Liver (tissue), 9 donors: ENCODE data around the gene ZNF484. TPM values are rescaled to one million over a fixed set of nuclear protein-coding genes. Genes with fewer than 3 reads are reported as not detected.
"Not testable (repeated sequence)": the region's sequence is repeated elsewhere in the genome, so short reads cannot be mapped to it uniquely, and the experiment has no call there.

Experiments
- DNase-seq: peaks from one replicate; pipeline ENCODE4 v3.0.0-alpha.2; 2017; ENCODE audit warnings: low spot score
- H3K27ac ChIP-seq, 2 donors: one replicate each; pipeline ENCODE4 v1.7.0; 2013; ENCODE audit warnings: inconsistent platforms in 2 of 2, low read length in 2 of 2, control low read depth in 1 of 2, low read depth in 1 of 2, mild to moderate bottlenecking in 1 of 2
- H3K27me3 ChIP-seq, 4 donors: one replicate each; pipeline versions ENCODE4 v1.6.1 to v1.7.0; 2013; ENCODE audit warnings: low read length in 3 of 4, inconsistent platforms in 1 of 4, mild to moderate bottlenecking in 1 of 4, moderate library complexity in 1 of 4; ENCODE audit not compliant: control insufficient read depth in 4 of 4, insufficient read depth in 4 of 4
- H3K36me3 ChIP-seq, 4 donors: one replicate each; pipeline versions ENCODE4 v1.6.1 to v1.7.0; 2013; ENCODE audit warnings: low read length in 3 of 4, mild to moderate bottlenecking in 3 of 4, low read depth in 1 of 4, moderate library complexity in 1 of 4; ENCODE audit not compliant: control insufficient read depth in 4 of 4, insufficient read depth in 3 of 4
- H3K4me1 ChIP-seq, 4 donors: one replicate each; pipeline versions ENCODE4 v1.6.1 to v1.7.0; 2013; ENCODE audit warnings: low read length in 3 of 4, mild to moderate bottlenecking in 3 of 4, moderate library complexity in 1 of 4; ENCODE audit not compliant: control insufficient read depth in 4 of 4, insufficient read depth in 4 of 4
- H3K4me3 ChIP-seq, 3 donors: one replicate each; pipeline versions ENCODE4 v1.6.1 to v1.7.0; 2013; ENCODE audit warnings: low read length in 3 of 3, control low read depth in 1 of 3, low read depth in 1 of 3, mild to moderate bottlenecking in 1 of 3
- H3K9ac ChIP-seq, 2 donors: one replicate each; pipeline ENCODE4 v1.7.0; 2013; ENCODE audit warnings: low read length in 2 of 2, mild to moderate bottlenecking in 2 of 2, moderate library complexity in 2 of 2, control low read depth in 1 of 2, low read depth in 1 of 2
- H3K9me3 ChIP-seq, 4 donors: one replicate each; pipeline versions ENCODE4 v1.6.1 to v1.7.0; 2013; ENCODE audit warnings: low read length in 3 of 4; ENCODE audit not compliant: control insufficient read depth in 4 of 4
- EGR1 ChIP-seq, 2 donors: IDR thresholded peaks; 2 replicates each; pipeline ENCODE4 v1.6.1; 2016 to 2018; ENCODE audit warnings: antibody characterized with exemption in 2 of 2, low read depth in 2 of 2
- FOXA2 ChIP-seq: IDR thresholded peaks from 2 replicates; pipeline ENCODE4 v1.6.1; 2016; ENCODE audit warnings: antibody characterized with exemption
- GABPA ChIP-seq, 2 donors: IDR thresholded peaks in 1 of 2; conservative IDR thresholded peaks in 1 of 2; 2 replicates each; pipeline ENCODE4 v1.6.1; 2016; ENCODE audit warnings: antibody characterized with exemption in 2 of 2, mild to moderate bottlenecking in 1 of 2, moderate library complexity in 1 of 2
- HNF4A ChIP-seq, 2 donors: conservative IDR thresholded peaks; 2 replicates each; pipeline ENCODE4 v1.6.1; 2016; ENCODE audit warnings: antibody characterized with exemption in 2 of 2, mild to moderate bottlenecking in 2 of 2
- HNF4G ChIP-seq: IDR thresholded peaks from 2 replicates; pipeline ENCODE4 v1.6.1; 2016; ENCODE audit warnings: antibody characterized with exemption
- JUND ChIP-seq, 2 donors: IDR thresholded peaks; 2 replicates each; pipeline ENCODE4 v1.6.1; 2016; ENCODE audit warnings: antibody characterized with exemption in 2 of 2
- NR2F2 ChIP-seq: IDR thresholded peaks from 2 replicates; pipeline ENCODE4 v1.6.1; 2016; ENCODE audit warnings: antibody characterized with exemption
- RAD21 ChIP-seq, 2 donors: IDR thresholded peaks; 2 replicates each; pipeline ENCODE4 v1.6.1; 2016; ENCODE audit warnings: antibody characterized with exemption in 2 of 2, mild to moderate bottlenecking in 2 of 2
- RXRA ChIP-seq, 2 donors: IDR thresholded peaks; 2 replicates each; pipeline ENCODE4 v1.6.1; 2017 to 2018; ENCODE audit warnings: antibody characterized with exemption in 2 of 2, mild to moderate bottlenecking in 1 of 2
- SP1 ChIP-seq: IDR thresholded peaks from 2 replicates; pipeline ENCODE4 v1.6.1; 2018; ENCODE audit warnings: antibody characterized with exemption, mild to moderate bottlenecking
- TAF1 ChIP-seq: conservative IDR thresholded peaks from 2 replicates; pipeline ENCODE4 v1.6.1; 2016; ENCODE audit warnings: antibody characterized with exemption, mild to moderate bottlenecking
- YY1 ChIP-seq: IDR thresholded peaks from 2 replicates; pipeline ENCODE4 v1.6.1; 2016; ENCODE audit warnings: antibody characterized with exemption, mild to moderate bottlenecking
- WGBS: extraction: QIAGEN DNeasy Blood & Tissue Kit; methylation state at CpG from one replicate; pipeline ENCODE4 v1.1.7; 2013; 5-methylcytosine and 5-hydroxymethylcytosine counted together
- polyA plus RNA-seq, 2 donors: library from polyadenylated mRNA; stranded (reverse) in 1 of 2; unstranded in 1 of 2; fragments of 200-250 nt in 1 of 2; fragments of >200 nt in 1 of 2; fragmentation: Nextera tagmentation in 1 of 2; extraction: Ambion mirVana in 1 of 2; gene quantifications; one replicate each; pipeline versions ENCODE4 v1.2.1 to v1.2.3, GENCODE V29; 2013 to 2015
- total RNA-seq, 2 donors: library from RNA; depleted of rRNA; stranded (reverse); fragments of >200 nt; gene quantifications; one replicate each; pipeline ENCODE4 v1.2.3, GENCODE V29; 2014
- TF ChIP-seq, protein P1 (sequence below): IDR thresholded peaks from 2 replicates; pipeline ENCODE4 v1.6.1; 2016; ENCODE audit warnings: antibody characterized with exemption
- TF ChIP-seq, protein P2 (sequence below): fragments of 150-350 bp; IDR thresholded peaks from 2 replicates; pipeline ENCODE4 v1.5.1; 2017; ENCODE audit warnings: improper control_type of control experiment, low read depth, low read length; ENCODE audit not compliant: missing input control
- TF ChIP-seq, protein P3 (sequence below): IDR thresholded peaks from 2 replicates; pipeline ENCODE4 v1.6.1; 2016; ENCODE audit warnings: antibody characterized with exemption
- TF ChIP-seq, protein P4 (sequence below): IDR thresholded peaks from 2 replicates; pipeline ENCODE4 v1.6.1; 2016; ENCODE audit warnings: antibody characterized with exemption
- TF ChIP-seq, protein P5 (sequence below): IDR thresholded peaks from 2 replicates; pipeline ENCODE4 v1.6.1; 2016; ENCODE audit warnings: antibody characterized with exemption, mild to moderate bottlenecking
- donor health status: healthy.
- donor health status: healthy.
- donor health status: healthy.
- donor health status: healthy.
- donor health status: healthy.

Gene ZNF484
- total and polyA plus RNA-seq, 4 donors = 0.83 to 7.2 (median 3.7) TPM

DNA sequence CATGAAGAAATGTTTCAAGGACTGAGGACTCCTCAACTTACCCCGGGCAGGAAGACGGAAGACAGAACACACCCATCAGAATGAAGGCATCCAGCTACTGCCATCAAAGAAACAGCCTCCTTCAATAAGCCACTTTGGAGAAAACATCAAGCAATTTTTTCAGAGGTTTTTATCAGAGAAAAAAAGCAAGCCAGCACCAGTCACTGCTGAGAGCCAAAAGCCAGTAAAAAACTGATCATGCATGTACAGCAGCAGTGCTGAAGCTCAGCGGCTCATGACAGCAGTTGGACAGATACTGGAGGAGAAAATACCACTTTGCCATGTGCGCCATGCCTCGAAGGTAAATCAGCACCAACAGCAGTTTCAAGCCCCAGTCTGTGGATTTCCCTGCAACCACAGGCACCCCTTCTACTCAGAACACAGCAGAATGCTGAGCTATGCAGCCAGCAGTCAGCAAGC, 10.1 kb upstream of the ZNF484 start:
- TF ChIP-seq SP1 (no peak), JUND (IDR thresholded peaks at IDR 0.05) (no peak), GABPA (IDR thresholded peaks at IDR 0.05 in 1 of 2, conservative IDR thresholded peaks at IDR 0.05 in 1 of 2) (no peak), TAF1 (no peak), HNF4G (no peak), RXRA (IDR thresholded peaks at IDR 0.05) (no peak), RAD21 (IDR thresholded peaks at IDR 0.05) (no peak), NR2F2 (no peak), YY1 (no peak), EGR1 (IDR thresholded peaks at IDR 0.05; ENCODE audit: low read depth in 2 of 2) (no peak), HNF4A (conservative IDR thresholded peaks at IDR 0.05) (no peak), FOXA2 (no peak)
- TF ChIP-seq, protein P1, sequence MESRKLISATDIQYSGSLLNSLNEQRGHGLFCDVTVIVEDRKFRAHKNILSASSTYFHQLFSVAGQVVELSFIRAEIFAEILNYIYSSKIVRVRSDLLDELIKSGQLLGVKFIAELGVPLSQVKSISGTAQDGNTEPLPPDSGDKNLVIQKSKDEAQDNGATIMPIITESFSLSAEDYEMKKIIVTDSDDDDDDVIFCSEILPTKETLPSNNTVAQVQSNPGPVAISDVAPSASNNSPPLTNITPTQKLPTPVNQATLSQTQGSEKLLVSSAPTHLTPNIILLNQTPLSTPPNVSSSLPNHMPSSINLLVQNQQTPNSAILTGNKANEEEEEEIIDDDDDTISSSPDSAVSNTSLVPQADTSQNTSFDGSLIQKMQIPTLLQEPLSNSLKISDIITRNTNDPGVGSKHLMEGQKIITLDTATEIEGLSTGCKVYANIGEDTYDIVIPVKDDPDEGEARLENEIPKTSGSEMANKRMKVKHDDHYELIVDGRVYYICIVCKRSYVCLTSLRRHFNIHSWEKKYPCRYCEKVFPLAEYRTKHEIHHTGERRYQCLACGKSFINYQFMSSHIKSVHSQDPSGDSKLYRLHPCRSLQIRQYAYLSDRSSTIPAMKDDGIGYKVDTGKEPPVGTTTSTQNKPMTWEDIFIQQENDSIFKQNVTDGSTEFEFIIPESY = no peak
- TF ChIP-seq, protein P2, sequence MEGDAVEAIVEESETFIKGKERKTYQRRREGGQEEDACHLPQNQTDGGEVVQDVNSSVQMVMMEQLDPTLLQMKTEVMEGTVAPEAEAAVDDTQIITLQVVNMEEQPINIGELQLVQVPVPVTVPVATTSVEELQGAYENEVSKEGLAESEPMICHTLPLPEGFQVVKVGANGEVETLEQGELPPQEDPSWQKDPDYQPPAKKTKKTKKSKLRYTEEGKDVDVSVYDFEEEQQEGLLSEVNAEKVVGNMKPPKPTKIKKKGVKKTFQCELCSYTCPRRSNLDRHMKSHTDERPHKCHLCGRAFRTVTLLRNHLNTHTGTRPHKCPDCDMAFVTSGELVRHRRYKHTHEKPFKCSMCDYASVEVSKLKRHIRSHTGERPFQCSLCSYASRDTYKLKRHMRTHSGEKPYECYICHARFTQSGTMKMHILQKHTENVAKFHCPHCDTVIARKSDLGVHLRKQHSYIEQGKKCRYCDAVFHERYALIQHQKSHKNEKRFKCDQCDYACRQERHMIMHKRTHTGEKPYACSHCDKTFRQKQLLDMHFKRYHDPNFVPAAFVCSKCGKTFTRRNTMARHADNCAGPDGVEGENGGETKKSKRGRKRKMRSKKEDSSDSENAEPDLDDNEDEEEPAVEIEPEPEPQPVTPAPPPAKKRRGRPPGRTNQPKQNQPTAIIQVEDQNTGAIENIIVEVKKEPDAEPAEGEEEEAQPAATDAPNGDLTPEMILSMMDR = no peak
- TF ChIP-seq, protein P3, sequence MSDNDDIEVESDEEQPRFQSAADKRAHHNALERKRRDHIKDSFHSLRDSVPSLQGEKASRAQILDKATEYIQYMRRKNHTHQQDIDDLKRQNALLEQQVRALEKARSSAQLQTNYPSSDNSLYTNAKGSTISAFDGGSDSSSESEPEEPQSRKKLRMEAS = no peak
- TF ChIP-seq, protein P4, sequence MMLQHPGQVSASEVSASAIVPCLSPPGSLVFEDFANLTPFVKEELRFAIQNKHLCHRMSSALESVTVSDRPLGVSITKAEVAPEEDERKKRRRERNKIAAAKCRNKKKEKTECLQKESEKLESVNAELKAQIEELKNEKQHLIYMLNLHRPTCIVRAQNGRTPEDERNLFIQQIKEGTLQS = no peak
- TF ChIP-seq, protein P5, sequence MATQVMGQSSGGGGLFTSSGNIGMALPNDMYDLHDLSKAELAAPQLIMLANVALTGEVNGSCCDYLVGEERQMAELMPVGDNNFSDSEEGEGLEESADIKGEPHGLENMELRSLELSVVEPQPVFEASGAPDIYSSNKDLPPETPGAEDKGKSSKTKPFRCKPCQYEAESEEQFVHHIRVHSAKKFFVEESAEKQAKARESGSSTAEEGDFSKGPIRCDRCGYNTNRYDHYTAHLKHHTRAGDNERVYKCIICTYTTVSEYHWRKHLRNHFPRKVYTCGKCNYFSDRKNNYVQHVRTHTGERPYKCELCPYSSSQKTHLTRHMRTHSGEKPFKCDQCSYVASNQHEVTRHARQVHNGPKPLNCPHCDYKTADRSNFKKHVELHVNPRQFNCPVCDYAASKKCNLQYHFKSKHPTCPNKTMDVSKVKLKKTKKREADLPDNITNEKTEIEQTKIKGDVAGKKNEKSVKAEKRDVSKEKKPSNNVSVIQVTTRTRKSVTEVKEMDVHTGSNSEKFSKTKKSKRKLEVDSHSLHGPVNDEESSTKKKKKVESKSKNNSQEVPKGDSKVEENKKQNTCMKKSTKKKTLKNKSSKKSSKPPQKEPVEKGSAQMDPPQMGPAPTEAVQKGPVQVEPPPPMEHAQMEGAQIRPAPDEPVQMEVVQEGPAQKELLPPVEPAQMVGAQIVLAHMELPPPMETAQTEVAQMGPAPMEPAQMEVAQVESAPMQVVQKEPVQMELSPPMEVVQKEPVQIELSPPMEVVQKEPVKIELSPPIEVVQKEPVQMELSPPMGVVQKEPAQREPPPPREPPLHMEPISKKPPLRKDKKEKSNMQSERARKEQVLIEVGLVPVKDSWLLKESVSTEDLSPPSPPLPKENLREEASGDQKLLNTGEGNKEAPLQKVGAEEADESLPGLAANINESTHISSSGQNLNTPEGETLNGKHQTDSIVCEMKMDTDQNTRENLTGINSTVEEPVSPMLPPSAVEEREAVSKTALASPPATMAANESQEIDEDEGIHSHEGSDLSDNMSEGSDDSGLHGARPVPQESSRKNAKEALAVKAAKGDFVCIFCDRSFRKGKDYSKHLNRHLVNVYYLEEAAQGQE = no peak
- no peaks in the 10 kb centered on the region for H3K27me3 ChIP-seq

DNA sequence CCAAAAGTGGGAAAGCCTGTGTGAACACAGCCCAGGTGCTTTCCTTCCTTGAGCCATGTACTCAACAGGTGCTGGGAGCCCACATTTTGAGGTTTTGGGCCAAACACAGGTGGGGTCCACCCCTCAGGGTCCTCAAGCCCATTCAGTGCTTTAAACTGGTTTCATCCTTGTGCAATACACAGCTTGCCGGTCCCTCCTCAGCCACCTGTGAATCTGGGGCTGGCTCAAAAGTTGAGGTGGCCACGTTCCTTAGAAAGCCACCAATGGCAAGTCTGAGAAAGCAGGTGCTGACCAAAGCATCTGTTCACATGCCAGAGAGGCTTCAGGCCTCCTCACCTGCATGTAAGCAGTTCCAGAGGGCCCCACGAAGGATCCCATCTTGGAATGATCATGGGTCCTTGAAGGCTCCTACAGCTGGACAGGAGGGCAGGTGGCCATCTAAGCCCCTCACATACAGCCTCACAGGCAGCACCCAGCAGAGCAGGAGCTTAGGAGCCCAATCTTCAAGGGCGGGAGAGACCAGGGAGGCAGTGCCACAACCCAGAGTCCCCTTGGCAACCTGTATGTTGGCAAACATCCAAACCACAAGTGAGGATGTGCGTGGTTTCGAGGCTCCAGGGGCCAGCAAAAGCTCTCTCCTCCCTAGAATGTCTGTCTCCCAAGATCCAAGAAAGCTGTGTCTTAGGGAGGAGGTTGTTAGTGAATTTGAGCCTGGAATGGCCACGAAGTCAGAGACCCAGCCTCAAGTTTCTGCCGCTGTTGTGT, 9.2 kb upstream of the ZNF484 start:
- DNase-seq, H3K27ac ChIP-seq, H3K4me3 ChIP-seq, H3K27me3 ChIP-seq, H3K9me3 ChIP-seq, H3K36me3 ChIP-seq, H3K4me1 ChIP-seq, H3K9ac ChIP-seq: not testable (repeated sequence)
- WGBS = 78% methylated on average over 8 of the region's 8 CpGs

More for the DNA sequence above, 10.1 kb upstream of the ZNF484 start:
- H3K4me3 ChIP-seq = no peak overlapping the region
- DNase-seq = no peak
- WGBS = 83% methylated on average over 5 of the region's 5 CpGs
- H3K4me1 ChIP-seq = no peaks in the 10 kb centered on the region
- H3K9me3 ChIP-seq = no peaks in the 10 kb centered on the region
- no peak overlapping the region for H3K9ac ChIP-seq
- no peaks in the 10 kb centered on the region for H3K36me3 ChIP-seq
- H3K27ac ChIP-seq = no peak overlapping the region

DNA sequence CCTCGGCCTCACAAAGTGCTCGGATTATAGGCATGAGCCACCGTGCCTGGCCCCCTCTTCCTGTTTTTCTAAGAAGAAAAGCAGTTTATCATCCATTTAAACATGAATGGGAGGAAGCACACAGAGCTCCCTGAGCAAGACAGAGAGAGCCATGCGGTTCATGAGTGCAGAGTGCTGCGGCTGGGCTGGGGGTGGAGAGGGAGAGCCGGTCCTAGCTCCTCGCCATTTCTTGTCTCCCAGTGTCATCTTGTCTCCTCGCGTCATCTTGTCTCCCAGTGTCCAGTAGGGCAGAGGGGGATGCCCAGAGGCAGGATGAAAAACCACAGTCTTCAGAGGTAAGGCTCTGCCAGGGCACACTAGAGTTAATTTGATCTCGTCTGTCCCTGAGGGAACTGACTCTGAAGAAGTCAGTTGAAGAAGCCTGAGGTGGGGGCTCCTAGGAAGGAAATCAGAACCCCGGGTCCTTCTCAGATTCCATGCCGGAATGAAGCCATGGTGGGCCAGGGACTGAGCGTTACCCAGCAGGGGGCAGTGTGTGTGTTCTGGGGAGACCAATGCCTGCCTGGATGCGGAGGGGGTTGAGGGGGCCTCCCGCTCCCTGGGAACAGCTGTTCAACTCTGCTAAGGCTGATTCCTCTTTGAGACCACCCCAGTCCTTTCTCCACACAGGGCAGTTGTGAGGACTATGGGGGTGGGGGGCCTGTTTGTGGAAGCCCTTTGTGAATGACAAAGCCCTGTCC, 6.0 kb upstream of the ZNF484 start:
- DNase-seq, H3K27ac ChIP-seq: not testable (repeated sequence)

More for the DNA sequence above, 6.0 kb upstream of the ZNF484 start:
- H3K27me3 ChIP-seq, H3K4me1 ChIP-seq, H3K9me3 ChIP-seq, H3K9ac ChIP-seq, H3K4me3 ChIP-seq, H3K36me3 ChIP-seq: not testable (repeated sequence)
- 83% methylated on average over 15 of the region's 15 CpGs for WGBS
